Hepatocyte (in vitro differentiated cells): Measurements from ENCODE around the gene G6PC2.
"Not testable (repeated sequence)": the region's sequence is repeated elsewhere in the genome, so short reads cannot be mapped to it uniquely, and the experiment has no call there.

ENCODE experiments used
- EZH2 ChIP-seq: fragments of 200-600 bp; sonication (generic); IDR thresholded peaks from 2 replicates; pipeline ENCODE4 v1.6.1; 2016; ENCODE audit warnings: antibody characterized with exemption, mild to moderate bottlenecking, borderline replicate concordance
- EZH2phosphoT487 ChIP-seq: fragments of 200-600 bp; sonication (generic); IDR thresholded peaks from one replicate; pipeline ENCODE4 v1.6.1; 2018; ENCODE audit warnings: antibody characterized with exemption, mild to moderate bottlenecking, low read depth, moderate library complexity; ENCODE audit not compliant: unreplicated experiment, severe bottlenecking
- TF ChIP-seq, protein P1 (sequence below): fragments of 200-600 bp; sonication (generic); IDR thresholded peaks from 2 replicates; pipeline ENCODE4 v1.5.1; 2016; ENCODE audit warnings: antibody characterized with exemption, mild to moderate bottlenecking; ENCODE audit not compliant: poor library complexity

DNA sequence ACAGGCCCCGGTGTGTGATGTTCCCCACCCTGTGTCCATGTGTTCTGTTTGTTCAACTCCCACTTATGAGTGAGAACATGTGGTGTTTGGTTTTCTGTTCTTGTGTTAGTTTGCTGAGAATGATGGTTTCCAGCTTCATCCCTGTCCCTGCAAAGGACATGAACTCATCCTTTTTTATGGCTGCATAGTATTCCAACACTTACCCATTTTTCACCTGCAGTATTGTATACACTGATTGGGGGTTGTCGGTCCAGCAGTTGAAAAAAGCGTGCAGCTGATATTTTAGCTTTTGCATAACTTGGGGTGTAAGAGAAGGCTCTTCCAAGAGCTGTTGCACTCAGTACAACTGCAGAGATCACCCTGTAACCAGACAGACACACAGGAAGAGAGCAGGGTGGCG, 31.1 kb downstream of the G6PC2 start:
- TF ChIP-seq, protein P1, sequence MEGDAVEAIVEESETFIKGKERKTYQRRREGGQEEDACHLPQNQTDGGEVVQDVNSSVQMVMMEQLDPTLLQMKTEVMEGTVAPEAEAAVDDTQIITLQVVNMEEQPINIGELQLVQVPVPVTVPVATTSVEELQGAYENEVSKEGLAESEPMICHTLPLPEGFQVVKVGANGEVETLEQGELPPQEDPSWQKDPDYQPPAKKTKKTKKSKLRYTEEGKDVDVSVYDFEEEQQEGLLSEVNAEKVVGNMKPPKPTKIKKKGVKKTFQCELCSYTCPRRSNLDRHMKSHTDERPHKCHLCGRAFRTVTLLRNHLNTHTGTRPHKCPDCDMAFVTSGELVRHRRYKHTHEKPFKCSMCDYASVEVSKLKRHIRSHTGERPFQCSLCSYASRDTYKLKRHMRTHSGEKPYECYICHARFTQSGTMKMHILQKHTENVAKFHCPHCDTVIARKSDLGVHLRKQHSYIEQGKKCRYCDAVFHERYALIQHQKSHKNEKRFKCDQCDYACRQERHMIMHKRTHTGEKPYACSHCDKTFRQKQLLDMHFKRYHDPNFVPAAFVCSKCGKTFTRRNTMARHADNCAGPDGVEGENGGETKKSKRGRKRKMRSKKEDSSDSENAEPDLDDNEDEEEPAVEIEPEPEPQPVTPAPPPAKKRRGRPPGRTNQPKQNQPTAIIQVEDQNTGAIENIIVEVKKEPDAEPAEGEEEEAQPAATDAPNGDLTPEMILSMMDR, result not testable (repeated sequence)
- not testable (repeated sequence) for TF ChIP-seq EZH2phosphoT487, EZH2
